OCI-M2 (cell line): ENCODE results near the gene SAMD1.
"Not testable (repeated sequence)": the region's sequence is repeated elsewhere in the genome, so short reads cannot be mapped to it uniquely, and the experiment has no call there.

ENCODE experiments used
- DNase-seq: peaks from one replicate; lab custom pipeline; 2025; ENCODE audit not compliant: unreplicated experiment; lab: John Stamatoyannopoulos, UW

The SAMD1 gene

DNA sequence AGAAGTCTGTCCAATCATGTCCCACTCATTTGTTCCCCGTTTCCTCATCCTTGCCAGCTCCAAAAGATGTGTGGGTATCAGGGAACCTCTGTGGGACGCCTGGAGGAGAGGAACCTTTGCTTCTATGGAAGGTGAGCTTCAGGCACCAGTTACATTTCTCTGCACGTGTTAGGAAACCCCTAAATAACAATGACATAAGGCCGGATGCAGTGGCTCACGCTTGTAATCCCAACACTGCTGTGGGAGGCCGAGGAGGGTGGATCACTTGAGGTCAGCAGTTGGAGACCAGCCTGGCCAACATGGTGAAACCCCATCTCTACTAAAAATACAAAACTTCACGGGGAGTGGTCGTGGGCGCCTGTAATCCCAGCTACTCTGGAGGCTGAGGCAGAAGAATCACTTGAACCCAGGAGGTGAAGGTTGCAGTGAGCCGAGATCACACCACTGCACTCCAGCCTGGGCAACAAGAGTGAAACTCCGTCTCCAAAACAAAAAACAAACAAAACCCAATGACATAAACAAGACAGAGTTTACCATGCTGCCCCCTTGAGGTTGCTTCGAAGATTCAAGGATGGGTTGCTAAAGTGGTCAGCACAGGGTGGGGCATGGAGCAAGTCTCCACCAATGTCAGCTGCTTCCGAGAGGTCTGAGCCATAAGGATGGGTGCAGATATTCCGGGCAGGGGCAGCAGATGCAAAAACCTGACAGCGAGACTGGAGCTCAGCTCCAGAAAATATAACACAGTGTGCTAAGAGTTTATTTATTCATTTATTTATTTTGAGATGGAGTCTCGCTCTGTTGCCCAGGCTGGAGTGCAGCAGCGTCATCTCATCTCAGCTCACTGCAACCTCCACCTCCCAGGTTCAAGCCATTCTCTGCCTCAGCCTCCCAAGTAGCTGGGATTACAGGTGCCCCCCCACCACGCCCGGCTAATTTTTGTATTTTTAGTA is 47.6 kb downstream of the SAMD1 start:
- DNase-seq: not testable (repeated sequence)

DNA sequence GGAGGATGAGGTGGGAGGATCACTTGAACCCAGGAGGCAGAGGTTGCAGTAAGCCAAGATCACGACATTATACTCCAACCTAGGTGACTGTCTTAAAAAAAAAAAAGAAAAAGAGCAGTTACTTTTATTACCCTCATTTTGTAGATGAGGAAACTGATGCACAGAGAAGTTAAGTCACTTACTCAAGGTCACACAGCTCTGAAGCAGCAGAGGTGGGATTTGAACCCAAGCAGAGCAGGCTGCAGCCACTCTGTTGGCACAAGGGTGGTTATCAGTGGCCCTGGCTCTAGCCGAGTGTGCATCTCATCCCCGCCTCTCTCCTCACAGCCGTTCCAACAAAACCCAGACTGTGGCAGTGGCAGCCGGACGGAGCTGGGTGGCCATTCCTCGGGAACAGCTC is 51.4 kb downstream of the SAMD1 start:
- no peak for DNase-seq
